Measurements from ENCODE around the gene CDO1.

GRCh38 chr5:115812372-115812771, 4.1 kb downstream of the CDO1 start:
- TF ChIP-seq, protein P1, sequence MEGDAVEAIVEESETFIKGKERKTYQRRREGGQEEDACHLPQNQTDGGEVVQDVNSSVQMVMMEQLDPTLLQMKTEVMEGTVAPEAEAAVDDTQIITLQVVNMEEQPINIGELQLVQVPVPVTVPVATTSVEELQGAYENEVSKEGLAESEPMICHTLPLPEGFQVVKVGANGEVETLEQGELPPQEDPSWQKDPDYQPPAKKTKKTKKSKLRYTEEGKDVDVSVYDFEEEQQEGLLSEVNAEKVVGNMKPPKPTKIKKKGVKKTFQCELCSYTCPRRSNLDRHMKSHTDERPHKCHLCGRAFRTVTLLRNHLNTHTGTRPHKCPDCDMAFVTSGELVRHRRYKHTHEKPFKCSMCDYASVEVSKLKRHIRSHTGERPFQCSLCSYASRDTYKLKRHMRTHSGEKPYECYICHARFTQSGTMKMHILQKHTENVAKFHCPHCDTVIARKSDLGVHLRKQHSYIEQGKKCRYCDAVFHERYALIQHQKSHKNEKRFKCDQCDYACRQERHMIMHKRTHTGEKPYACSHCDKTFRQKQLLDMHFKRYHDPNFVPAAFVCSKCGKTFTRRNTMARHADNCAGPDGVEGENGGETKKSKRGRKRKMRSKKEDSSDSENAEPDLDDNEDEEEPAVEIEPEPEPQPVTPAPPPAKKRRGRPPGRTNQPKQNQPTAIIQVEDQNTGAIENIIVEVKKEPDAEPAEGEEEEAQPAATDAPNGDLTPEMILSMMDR (IDR thresholded peaks at IDR 0.05), result no peak
- no peak for TF ChIP-seq POLR2A (IDR thresholded peaks at IDR 0.05)

Data from upper lobe of left lung (tissue), 4 donors.